Activated CD4-positive, alpha-beta T cell treated with anti-CD3 and anti-CD28 coated beads for 36 hours (primary cell): ENCODE data around the gene RGS14. TPM values are rescaled to one million over a fixed set of nuclear protein-coding genes. Genes with fewer than 3 reads are reported as not detected.
"Not testable (repeated sequence)": the region's sequence is repeated elsewhere in the genome, so short reads cannot be mapped to it uniquely, and the experiment has no call there.

Experiments used
- ATAC-seq: fragments of 200-7000 bp; cut with Tn5 transposase; one replicate; pipeline ENCODE4 v1.10.0; 2021; ENCODE audit warnings: mild to moderate bottlenecking, moderate library complexity
- CTCF ChIA-PET: fragments of 350-600 bp; sonication (Branson Sonifier 250); formaldehyde crosslinking; loops from one replicate; lab custom pipeline; 2021; ENCODE audit warnings: antibody characterized with exemption; lab: Charles Lee
- POLR2A ChIA-PET: fragments of 350-600 bp; sonication (Branson Sonifier 250); formaldehyde crosslinking; loops from one replicate; lab custom pipeline; 2021; ENCODE audit warnings: antibody characterized with exemption, inconsistent platforms; lab: Charles Lee
- DNase-seq: peaks from one replicate; pipeline ENCODE4 v3.0.0-alpha.2; 2020
- H3K27ac Mint-ChIP-seq: one replicate; pipeline ENCODE4 v1.8.0; 2021; ENCODE audit warnings: mixed read lengths
- H3K27me3 Mint-ChIP-seq: one replicate; pipeline ENCODE4 v1.8.0; 2021; ENCODE audit warnings: mixed read lengths
- H3K36me3 Mint-ChIP-seq: one replicate; pipeline ENCODE4 v1.8.0; 2021; ENCODE audit warnings: low read depth, mixed read lengths
- H3K4me1 Mint-ChIP-seq: one replicate; pipeline ENCODE4 v1.8.0; 2021; ENCODE audit warnings: mixed read lengths
- H3K4me3 Mint-ChIP-seq: one replicate; pipeline ENCODE4 v1.8.0; 2021; ENCODE audit warnings: mild to moderate bottlenecking, moderate library complexity, mixed read lengths
- H3K9me3 Mint-ChIP-seq: one replicate; pipeline ENCODE4 v1.8.0; 2021; ENCODE audit warnings: low read depth, mixed read lengths
- intact Hi-C, 2 experiments: fragments of 100-400 bp; cut with DNase I in 1 of 2; cut with micrococcal nuclease in 1 of 2; formaldehyde crosslinking; loops; one replicate each; pipeline versions ENCODE4 v1.14.2 to v1.15.1; 2022 to 2024; cut with DNase I, micrococcal nuclease
- total RNA-seq, 2 experiments: library from RNA; stranded (reverse); gene quantifications; one replicate each; pipeline ENCODE4 v1.2.3, GENCODE V29; 2021

Gene RGS14
- total RNA-seq, 2 experiments from 2014 or later = 43.8 to 62.0 TPM

- peaks cover 24% of the 10 kb centered on the region for H3K4me1 Mint-ChIP-seq
- H3K27me3 Mint-ChIP-seq, H3K9me3 Mint-ChIP-seq, DNase-seq, H3K36me3 Mint-ChIP-seq, ATAC-seq, intact Hi-C loops, H3K4me3 Mint-ChIP-seq, H3K27ac Mint-ChIP-seq: not testable (repeated sequence)
- ChIA-PET POLR2A (interaction anchor here (0.8 kb wide), 1 partner anchor 15 kb away, joined by 3 read pairs; no protein-coding TSS in a partner anchor), CTCF (interaction anchor here (0.7 to 7.3 kb wide), 4 partner anchors 13 to 138 kb away, joined by 3 to 55 read pairs (median 6); no protein-coding TSS in a partner anchor)
These were observed 59.4 kb downstream of the RGS14 start for GRCh38 chr5:177417081-177417480.

- no peaks in the 10 kb centered on the region for H3K27me3 Mint-ChIP-seq
- CTCF ChIA-PET = interaction anchor here (7.3 kb wide), 1 partner anchor 15 kb away, joined by 55 read pairs; no protein-coding TSS in a partner anchor
- DNase-seq = no peak
- POLR2A ChIA-PET = no interaction called here
- ATAC-seq = no peak
- H3K4me3 Mint-ChIP-seq = no peak overlapping the region
- H3K9me3 Mint-ChIP-seq = no peaks in the 10 kb centered on the region
- H3K36me3 Mint-ChIP-seq = no peaks in the 10 kb centered on the region
- H3K27ac Mint-ChIP-seq = no peak overlapping the region
- peaks cover 10% of the 10 kb centered on the region for H3K4me1 Mint-ChIP-seq
- intact Hi-C loops = no loop called here
These were observed 61.3 kb downstream of the RGS14 start for GRCh38 chr5:177419046-177419445.

- H3K9me3 Mint-ChIP-seq, ATAC-seq, H3K36me3 Mint-ChIP-seq, intact Hi-C loops, POLR2A ChIA-PET, H3K27ac Mint-ChIP-seq, DNase-seq, H3K4me3 Mint-ChIP-seq, H3K27me3 Mint-ChIP-seq: not testable (repeated sequence)
- CTCF ChIA-PET = interaction anchor here (9.8 kb wide), 1 partner anchor 17 kb away, joined by 81 read pairs; no protein-coding TSS in a partner anchor
- H3K4me1 Mint-ChIP-seq = peaks cover 11% of the 10 kb centered on the region
These were observed 62.7 kb downstream of the RGS14 start for GRCh38 chr5:177420472-177420871.

GRCh38 chr5:177421062-177421798 lies 63.5 kb downstream of the RGS14 start:
- intact Hi-C loops = no loop called here
- DNase-seq = no peak
- Mint-ChIP-seq H3K36me3 (no peaks in the 10 kb centered on the region), H3K9me3 (no peaks in the 10 kb centered on the region), H3K4me3 (no peak overlapping the region), H3K27ac (no peak overlapping the region), H3K27me3 (no peaks in the 10 kb centered on the region), H3K4me1 (peaks cover 14% of the 10 kb centered on the region)
- ATAC-seq = no peak
- CTCF ChIA-PET = interaction anchor here (0.6 to 9.8 kb wide), 2 partner anchors 17 to 28 kb away, joined by 4 to 81 read pairs; no protein-coding TSS in a partner anchor
- POLR2A ChIA-PET = no interaction called here

Other genes with a start within 250 kb of the RGS14 start
- 10 to 100 TPM; 65.6 to 68.2 TPM for gene NSD1, start 224.2 kb upstream of the RGS14 start, total RNA-seq
- gene RAB24, start 54.2 kb upstream of the RGS14 start, total RNA-seq = 10 to 100 TPM; 10.9 to 21.0 TPM
- gene PRELID1, start 54.1 kb upstream of the RGS14 start, total RNA-seq = 100 to 1,000 TPM; 266 to 362 TPM
- gene MXD3, start 46.0 kb upstream of the RGS14 start, total RNA-seq = 10 to 100 TPM; 21.3 to 27.2 TPM
- gene LMAN2, start 6.3 kb upstream of the RGS14 start, total RNA-seq = 10 to 100 TPM; 74.5 to 92.1 TPM
- under 1 TPM in 1 of 2 experiments, not detected in 1; 0.14 TPM for gene SLC34A1, start 26.5 kb downstream of the RGS14 start, total RNA-seq
- gene PFN3, start 42.7 kb downstream of the RGS14 start, total RNA-seq = not detected
- 1 to 10 TPM; 3.4 to 4.9 TPM for gene F12, start 51.6 kb downstream of the RGS14 start, total RNA-seq
- gene GRK6, start 68.8 kb downstream of the RGS14 start, total RNA-seq = 100 to 1,000 TPM; 110 to 141 TPM
- gene PRR7, start 88.9 kb downstream of the RGS14 start, total RNA-seq = 10 to 100 TPM; 12.3 to 13.0 TPM
- 10 to 100 TPM; 29.5 to 41.2 TPM for gene DBN1, start 115.7 kb downstream of the RGS14 start, total RNA-seq
- gene PDLIM7, start 139.7 kb downstream of the RGS14 start, total RNA-seq = 10 to 100 TPM; 41.9 to 50.2 TPM
- 1 to 10 TPM; 4.2 to 4.8 TPM for gene DOK3, start 151.9 kb downstream of the RGS14 start, total RNA-seq
- gene DDX41, start 159.0 kb downstream of the RGS14 start, total RNA-seq = 100 to 1,000 TPM; 192 to 197 TPM
- 10 to 100 TPM; 63.6 to 77.7 TPM for gene FAM193B, start 196.6 kb downstream of the RGS14 start, total RNA-seq
- gene TMED9, start 234.3 kb downstream of the RGS14 start, total RNA-seq = 100 to 1,000 TPM in 1 of 2 experiments, 10 to 100 TPM in 1; 83.2 to 109 TPM
- gene B4GALT7, start 242.2 kb downstream of the RGS14 start, total RNA-seq = 10 to 100 TPM; 16.3 to 18.1 TPM